GM11168 (cell line): ENCODE results near the gene KDSR.

Experiments
- in situ Hi-C: fragments of 300-500 bp; cut with MboI; formaldehyde crosslinking; loops from one replicate; pipeline ENCODE4 v1.12.0; 2022; ENCODE audit warnings: low sequenced_read_pairs; ENCODE audit not compliant: unreplicated experiment

KDSR gene

DNA sequence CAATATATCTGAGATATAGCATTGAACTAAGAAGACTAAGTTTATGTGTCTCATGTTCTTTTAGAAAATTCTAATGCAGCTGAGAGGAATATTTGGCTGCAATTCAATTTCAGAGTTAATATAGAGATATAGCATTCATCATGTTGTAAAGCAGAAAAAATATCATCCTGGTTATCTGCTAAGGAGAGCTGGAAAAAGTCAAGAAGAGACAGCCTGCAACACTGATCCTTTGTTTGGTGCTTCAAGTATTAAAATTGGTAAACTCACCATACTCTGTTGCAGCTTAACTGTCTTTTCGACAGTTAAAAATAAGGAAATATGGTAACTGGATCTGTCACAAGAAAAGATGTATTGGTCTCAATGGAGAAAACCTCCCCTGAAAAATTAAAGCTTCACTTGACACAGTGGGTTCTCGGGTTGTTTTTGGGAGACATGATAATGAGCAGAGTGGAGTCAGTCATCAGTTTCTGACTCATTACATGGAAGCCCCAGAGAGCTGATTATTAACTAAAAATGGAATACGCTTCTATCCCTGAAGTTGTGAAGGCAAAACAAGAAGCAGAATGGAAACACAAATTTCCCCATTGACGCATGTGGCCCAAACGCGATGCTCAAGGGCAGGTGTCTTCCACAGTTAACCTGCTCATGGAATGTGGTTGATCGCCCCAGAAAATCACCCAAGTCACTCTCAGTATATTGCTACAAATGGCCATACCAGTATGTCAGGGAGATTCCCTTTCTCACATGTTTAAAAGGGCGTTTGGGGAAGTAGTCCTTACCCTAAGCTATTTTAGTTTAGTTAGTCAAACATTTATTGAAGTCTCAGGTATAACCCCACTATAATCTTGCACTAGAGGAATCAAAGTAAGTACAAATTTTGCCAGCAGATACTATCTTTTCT lies 55.6 kb downstream of the KDSR start:
- in situ Hi-C loops, result no loop called here

DNA sequence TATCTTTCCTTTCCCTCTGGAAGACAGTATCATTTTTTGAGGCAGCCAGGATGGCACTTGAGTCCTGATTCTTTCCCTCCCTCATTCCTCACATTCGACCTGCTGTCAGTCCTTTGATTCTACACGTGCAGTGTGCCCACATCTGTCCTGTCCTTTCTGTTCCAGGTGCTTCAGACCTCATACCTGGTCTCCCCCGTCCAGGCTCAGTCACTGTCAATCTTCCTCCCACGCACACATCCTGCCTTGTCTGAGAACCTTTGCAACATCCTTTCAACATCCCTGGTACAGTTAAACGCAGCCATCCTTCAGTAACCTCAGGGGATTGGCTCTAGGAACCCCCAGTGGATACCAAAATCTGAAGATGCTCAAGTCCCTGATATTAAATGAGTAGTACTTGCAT lies 57.6 kb downstream of the KDSR start:
- in situ Hi-C loops, result no loop called here

DNA sequence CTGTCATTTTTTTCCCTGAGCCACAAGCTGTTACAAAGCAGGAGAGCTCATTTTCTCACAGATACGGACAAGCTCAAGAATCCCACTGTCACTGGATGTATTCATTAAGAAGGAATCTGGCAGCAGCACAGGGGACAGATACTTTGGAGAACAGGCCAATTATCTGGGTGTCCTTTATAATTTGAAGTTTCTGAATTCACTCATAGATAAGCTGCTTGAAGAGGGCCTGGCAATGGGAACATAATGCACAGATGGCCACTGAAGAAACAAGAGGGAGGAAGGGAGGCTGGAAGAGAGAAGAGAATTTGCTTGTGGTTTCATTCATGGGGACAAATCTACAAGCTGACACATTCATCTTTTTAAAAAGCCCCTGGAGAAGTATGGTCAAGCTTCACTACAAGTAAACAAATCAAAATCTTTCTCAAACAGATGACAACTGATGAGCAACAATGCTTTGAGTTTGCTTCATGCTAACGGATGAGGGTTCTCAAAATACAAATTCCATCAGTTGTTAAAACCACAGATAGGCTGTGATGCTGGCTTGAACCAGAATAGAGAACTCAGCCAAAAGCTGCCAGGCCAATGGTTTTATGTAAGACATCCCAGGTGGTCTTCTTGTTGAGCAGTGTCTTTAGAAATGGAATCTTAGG lies 59.3 kb downstream of the KDSR start:
- in situ Hi-C loops, result no loop called here

DNA sequence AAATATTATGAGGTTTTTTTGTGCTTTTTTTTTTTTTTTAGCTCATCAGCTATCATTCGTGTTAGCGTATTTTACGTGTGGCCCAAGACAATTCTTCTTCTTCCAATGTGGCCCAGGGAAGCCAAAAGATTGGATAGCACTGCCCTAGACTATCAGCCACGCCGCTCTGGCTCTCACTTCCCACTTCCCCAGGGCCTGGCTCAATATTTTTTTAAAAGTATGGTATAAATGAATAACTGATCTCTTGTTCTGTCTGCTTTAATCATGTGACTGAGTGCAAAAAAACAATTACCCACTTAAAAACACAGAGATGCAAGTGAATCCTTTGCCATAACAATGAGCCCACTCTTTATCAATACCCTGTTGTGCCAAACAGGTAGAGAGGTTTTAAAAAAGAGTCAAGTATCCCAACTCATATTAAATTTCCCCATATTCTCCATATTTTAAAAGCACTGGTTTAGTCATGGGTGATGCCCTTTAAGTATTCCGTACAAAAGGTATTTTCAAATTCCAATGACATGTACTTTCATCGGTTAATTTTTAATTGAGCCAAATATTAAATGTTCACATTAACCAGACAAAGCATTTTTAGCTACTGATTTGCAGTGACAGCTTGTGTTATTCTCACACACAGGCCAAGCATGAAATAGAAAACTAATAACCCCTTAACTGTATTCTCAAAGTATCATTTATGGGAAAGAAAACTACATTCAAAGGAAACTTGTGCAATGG lies 60.0 kb downstream of the KDSR start:
- in situ Hi-C loops, result no loop called here

DNA sequence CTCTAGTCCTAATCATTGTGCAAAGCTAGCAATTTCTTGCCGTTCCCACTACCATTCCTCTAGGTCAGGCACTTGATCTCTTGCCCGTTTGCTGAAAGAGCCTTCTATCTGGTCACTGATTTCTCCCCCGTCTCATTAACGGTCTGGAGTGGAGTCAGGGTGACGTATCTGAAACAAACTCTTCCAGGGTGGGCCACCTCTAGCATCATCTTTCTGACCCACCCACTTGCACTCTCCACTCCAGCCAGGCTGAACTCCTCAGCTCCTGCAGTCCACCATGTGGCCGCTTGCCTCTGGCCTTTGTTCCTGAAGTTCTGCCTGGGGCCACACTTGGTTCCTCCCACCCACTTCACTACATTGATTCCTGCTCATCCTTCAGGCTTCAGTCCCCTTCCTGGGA lies 60.8 kb downstream of the KDSR start:
- in situ Hi-C loops, result no loop called here

DNA sequence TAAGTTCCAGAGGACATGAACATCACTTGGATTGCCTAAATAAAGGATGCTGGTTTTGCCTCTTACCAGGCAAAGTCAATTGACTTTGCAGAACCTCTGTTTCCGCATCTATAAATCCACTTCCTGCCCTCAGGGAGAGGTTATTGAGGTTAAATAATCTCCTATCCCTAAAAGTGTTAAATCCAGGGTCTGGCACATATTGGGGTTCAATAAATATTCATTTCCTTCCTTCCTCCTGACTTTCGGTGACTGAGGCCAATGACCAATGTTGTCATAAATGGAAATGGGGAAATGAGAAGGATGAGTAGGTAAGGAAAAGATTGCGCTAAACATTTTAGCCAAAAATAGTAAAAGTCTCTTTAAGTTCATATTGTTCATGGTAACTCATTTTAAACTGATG lies 63.5 kb downstream of the KDSR start:
- in situ Hi-C loops, result no loop called here

DNA sequence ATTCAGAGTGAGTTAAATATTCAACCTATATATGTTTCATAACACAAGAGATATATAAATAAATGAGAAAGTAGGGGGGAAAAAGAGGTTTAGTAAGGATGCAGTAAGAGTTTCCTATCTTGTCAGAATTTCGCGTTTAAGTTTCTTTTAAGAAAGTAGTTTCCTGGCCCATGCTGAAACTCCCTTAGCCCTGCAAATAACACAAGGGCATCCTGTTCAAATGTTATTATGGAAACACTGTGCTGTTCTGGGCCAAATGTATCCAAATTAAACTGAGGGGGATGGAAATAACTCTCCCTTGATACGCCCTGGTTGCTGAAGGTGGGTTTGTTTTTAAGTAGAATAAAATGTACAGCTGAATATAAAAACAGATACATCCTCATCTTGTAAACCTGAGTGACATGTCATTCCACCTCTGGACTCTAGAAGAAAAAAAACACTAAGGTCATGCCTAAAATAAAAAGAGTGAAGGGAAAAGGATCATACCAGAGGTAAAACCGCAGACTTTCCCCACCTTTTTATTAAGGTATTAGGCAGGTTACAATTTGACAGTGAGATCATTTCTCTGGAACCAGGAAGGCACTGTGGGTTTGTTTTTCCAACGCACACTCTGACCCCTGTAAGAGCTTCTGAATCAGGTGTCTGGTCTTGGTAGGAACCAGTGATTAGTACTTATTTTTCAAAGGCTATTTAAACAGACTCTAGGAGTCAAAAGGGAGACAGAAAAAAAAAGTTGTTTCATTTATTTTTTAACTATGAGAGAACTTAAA lies 64.2 kb downstream of the KDSR start:
- in situ Hi-C loops, result no loop called here

DNA sequence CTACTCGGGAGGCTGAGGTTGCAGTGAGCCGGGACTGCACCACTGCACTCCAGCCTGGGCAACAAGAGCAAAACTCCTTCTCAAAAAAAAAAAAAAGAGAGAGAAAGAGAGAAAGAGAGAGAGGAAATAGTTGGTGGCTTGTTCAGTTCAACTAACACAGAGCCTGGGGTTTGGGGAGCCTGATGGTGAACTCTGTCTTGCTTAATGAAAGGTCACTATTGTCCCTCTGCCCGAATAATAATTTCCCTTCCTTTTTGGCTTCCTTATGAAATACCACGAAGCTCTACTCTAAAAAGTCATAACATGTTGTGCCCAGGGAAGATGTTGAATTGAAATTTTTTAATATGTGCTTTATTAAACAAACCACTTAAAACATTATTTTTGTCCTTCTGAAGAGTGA lies 64.8 kb downstream of the KDSR start:
- in situ Hi-C loops, result no loop called here

DNA sequence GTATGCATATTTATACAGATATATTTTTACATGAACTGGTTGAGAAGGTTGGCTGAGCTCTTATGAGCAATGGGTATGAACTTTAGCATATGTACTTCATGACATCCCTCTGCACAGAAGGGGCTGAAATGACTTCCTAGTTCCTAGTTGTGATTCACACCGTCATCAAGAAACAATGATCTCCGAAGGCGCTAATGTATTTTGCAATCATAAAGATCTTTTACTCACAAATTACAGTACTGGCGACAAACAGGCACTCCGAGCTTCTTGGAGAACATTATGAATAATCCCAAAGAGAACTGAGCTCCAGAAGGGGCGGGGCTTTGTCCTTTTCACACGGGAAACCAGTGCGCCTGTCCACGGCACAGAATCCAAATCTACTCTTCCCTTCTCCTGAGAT lies 65.6 kb downstream of the KDSR start:
- in situ Hi-C loops, result no loop called here

DNA sequence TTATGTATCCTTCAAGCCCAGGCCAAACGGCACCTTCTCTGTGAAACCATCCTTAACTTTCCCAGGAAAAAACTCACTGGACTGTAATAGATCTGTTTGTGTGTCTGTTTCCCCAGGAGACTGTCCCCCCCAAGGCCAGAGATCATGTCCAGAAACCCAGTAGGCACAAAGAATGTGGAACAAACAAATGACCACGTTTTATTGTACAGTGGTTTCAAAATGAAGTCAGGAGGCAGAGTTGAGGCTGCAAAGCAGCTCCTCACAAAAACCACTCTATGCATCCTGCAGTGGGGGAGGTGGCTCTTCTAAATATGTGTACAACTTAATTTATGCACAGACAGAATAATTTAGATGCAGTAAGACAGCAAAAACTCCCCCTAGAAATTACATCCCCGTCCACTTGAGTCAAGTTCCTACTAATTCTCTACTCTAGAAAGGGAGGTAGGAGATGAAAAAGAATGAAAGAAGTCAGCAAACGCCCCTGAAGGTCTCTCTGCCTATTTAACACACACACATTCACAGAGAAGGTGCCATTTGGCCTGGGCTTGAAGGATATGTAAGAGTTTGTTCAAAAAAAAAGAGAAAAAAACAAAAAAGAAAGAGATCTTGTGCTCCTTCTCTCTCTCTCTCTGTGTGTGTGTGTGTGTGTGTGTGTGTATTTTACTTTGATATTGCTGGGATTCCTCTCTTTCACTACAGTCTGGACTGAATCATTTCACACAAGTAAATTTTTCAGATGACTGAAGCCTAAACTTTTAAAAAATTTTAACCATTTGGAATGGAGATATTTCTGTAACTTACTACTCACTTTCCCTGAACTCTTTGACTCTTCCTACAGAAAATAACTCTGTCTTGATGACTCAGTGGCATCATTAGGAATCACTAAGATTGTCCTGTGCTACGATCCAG lies 66.9 kb downstream of the KDSR start:
- in situ Hi-C loops, result no loop called here

DNA sequence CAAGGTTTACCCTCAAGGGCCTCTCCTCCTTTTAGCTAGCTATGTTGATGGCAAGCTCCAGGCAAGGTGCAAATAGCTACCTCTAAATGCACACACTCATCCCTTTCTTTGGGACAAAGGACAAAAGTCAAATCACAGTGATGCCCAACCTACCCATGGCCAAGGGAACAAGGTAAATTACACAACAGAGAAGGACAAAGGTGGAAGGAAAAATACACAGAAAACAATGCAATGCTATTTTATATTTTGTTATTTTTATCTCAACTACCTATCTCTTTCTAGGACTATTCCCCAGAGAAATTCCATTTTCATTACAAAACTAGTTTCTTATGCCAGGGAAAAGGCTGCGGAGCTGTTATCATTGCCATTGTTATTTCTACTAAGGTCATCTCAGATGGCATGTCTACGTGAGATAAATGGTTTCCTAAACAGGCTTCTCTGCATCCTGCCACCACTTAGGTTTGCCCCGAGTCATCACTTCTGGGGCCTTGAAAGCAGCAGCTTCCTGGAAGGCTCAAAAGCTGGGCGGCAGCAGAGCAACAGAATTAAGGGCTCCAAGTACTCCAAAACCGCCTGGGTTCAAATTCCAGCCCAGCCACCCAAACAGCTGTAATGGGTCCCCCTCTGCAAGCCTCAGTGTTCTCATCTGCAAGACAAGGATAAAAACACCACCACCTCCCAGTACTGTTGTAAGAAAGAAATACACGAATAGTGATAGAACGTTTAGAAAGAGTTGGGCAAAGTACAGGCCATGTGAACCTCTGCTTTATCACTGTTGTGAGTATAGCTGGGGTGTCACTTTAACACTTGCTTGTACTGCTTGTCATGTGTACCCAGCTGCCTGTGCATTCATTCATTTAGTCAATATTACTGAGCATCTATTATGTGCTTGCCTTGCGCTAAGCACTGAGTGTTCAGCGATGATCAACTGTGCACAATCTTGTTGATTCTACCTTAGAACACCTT lies 68.3 kb downstream of the KDSR start:
- in situ Hi-C loops, result no loop called here

DNA sequence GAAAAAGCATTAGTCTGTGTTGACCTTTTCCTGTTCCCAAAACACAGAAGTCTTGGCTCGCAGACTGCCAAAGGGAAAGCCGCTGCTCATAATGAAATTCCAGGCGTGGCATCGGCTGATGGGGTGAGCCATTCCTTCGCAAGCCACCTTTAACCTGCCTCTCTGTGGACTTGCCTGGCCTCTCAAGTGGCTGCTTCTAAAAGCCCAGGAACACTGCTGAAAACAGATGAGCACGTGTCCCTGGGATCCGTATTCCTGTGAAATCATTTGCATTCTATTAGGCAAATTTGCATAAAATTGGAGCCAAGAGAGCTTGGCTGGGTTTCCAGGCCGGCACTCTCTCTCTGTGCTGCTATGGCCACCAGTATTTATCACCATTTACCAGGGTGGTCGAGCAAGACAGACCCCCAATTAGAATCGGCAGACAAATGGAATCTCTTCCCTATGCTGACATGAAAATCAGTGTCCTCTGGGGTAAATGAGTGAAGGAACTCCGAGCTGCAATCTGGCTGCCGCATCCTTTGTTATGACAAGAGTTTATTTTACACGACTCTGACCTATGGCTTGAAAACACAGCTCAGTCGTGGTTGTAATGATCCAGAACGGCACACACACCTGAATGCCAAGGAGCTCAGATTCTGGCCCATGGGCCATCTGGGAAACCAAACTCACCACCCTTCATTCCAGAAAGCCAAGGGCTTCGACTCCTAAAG lies 69.2 kb downstream of the KDSR start:
- in situ Hi-C loops, result no loop called here

DNA sequence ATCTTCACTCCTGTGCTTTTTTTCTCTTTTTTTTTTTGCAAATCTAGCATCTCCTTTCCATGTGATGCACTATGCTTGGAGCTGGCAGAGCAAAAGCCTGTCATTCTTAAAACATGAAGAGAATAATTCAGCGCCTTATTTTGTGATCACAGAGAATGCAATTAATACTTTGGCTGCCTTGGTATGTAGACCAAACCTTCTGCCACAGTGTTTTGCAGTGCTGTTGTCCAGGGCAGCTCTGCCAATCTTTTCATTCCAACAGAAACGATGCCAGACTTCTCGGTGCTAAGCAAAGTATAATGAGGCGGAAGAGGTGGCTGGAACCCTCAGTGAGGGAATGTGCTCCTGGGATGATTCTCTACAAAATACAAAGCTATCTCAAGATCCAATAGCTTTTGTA lies 73.1 kb downstream of the KDSR start:
- in situ Hi-C loops, result no loop called here

DNA sequence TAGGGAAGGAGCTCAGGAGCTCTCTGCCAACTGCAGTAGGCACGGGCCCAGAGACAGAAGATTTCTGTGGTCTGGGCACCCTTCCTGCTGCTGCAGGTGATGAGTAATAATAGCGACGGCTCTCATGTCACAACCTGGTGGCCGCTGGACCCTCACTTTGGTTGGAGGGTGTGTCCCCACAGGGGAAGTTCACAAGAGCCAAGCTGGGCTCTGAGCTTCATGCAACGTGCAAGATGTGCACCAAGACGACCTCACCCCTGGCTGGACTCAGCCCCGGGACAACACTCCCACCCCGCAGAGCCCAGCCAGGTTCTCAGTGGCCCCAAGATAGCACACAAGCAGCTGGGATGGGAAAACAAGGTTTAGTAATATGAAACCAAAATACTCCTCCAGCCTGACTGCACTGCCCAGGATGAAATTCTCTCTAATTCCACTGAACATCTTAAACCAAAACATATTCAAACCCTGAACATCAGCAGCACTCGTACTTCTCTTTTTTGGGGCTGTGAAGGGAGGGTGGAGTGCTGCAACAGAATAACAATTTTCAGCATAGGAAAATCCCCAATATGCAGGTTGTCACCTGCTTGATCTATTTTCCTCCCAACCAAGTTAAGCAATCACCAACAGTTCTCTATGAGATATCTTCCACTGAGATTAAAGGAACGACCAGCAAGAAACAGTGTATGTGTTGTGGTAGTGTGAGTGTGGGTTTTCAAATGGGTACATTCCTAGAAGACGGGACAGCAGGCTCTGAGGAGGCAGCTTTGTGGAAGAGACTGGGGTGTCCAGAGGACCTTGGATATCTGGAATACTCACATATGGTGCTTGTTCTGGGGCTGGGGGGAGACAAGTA lies 73.9 kb downstream of the KDSR start:
- in situ Hi-C loops, result no loop called here

DNA sequence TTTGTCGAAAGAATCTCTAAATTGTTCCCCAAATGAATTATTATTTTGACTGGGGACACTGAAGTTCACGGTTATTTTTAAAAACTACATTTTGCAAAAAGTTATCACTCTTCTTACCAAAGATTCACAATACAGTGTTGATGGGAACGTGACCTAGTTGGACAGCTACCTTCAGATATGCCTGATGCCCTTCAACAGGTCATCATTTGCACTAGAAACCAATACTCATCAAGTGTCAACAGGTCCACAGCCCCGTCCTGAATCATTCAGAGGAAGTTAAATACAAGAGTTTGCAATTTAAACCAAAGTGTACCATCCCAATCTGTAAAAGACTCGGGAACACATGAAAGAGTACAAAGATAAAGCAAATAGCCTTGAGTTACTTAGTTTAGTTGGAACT lies 75.7 kb downstream of the KDSR start:
- in situ Hi-C loops, result no loop called here

DNA sequence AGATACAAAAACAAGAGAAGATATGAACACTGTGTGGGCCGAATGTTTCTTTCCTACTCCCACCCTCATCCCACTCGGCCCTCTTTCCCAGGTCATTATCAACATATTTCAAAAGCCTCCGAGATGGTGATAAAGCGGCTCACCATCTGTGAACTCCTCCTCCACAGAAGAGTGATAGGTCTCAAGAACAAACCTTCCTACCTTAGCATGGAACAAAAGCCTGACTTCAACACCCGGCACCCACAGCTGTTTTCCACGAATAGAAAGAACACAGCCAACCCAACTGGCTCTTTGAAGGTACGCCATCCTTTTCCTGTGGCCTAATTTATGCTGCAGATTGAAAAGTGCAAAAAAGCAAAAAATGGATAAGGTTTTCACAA lies 76.2 kb downstream of the KDSR start:
- in situ Hi-C loops, result no loop called here
